ENCODE results near the gene KRT15.

DNA sequence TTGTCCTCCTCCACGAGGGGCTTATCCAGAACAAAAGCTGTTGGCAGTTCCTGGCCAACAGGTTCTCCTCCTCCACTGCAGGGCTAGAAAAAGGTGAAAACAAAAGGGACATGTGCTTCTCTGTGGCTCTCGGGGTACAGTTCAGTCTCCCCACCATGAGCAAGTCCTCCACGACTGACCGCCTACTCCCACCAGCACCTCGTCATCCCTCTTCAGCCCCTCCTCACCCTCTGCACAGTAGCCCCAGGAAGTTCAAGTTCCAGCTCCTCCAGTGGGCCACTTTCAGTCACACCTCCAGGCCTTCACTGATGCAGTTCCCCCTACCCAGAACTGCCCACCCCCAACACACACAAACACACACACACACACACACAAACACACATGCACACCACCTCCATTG, 33.8 kb upstream of the KRT15 start:
- TF ChIP-seq SMAD1 (IDR thresholded peaks at IDR 0.05; ENCODE audit: low read depth, low read length, partially characterized antibody) = no peak
- no peak for TF ChIP-seq CREB1 (IDR thresholded peaks at IDR 0.05)
- TF ChIP-seq CREB1 (CRISPR knock-in tag; IDR thresholded peaks at IDR 0.05) = no peak
- no peak for TF ChIP-seq NFYB (IDR thresholded peaks at IDR 0.05; ENCODE audit: extremely low read depth, insufficient read length)
- TF ChIP-seq, protein P1, sequence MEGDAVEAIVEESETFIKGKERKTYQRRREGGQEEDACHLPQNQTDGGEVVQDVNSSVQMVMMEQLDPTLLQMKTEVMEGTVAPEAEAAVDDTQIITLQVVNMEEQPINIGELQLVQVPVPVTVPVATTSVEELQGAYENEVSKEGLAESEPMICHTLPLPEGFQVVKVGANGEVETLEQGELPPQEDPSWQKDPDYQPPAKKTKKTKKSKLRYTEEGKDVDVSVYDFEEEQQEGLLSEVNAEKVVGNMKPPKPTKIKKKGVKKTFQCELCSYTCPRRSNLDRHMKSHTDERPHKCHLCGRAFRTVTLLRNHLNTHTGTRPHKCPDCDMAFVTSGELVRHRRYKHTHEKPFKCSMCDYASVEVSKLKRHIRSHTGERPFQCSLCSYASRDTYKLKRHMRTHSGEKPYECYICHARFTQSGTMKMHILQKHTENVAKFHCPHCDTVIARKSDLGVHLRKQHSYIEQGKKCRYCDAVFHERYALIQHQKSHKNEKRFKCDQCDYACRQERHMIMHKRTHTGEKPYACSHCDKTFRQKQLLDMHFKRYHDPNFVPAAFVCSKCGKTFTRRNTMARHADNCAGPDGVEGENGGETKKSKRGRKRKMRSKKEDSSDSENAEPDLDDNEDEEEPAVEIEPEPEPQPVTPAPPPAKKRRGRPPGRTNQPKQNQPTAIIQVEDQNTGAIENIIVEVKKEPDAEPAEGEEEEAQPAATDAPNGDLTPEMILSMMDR (IDR thresholded peaks at IDR 0.05 in 2 of 3, conservative IDR thresholded peaks at IDR 0.05 in 1 of 3; ENCODE audit: insufficient read depth in 2 of 3, low read depth in 1 of 3, low read length in 3 of 3) = no peak
- TF ChIP-seq JUND (IDR thresholded peaks at IDR 0.05; ENCODE audit: borderline replicate concordance, low read depth, low read length) = no peak
- no peak for TF ChIP-seq JUND (tag; IDR thresholded peaks at IDR 0.05; ENCODE audit: borderline replicate concordance, low read depth, low read length)
- no peak for TF ChIP-seq ZFP30 (CRISPR knock-in tag; IDR thresholded peaks at IDR 0.05; ENCODE audit: borderline replicate concordance)
